ENCODE data around the gene INSIG1.

DNA sequence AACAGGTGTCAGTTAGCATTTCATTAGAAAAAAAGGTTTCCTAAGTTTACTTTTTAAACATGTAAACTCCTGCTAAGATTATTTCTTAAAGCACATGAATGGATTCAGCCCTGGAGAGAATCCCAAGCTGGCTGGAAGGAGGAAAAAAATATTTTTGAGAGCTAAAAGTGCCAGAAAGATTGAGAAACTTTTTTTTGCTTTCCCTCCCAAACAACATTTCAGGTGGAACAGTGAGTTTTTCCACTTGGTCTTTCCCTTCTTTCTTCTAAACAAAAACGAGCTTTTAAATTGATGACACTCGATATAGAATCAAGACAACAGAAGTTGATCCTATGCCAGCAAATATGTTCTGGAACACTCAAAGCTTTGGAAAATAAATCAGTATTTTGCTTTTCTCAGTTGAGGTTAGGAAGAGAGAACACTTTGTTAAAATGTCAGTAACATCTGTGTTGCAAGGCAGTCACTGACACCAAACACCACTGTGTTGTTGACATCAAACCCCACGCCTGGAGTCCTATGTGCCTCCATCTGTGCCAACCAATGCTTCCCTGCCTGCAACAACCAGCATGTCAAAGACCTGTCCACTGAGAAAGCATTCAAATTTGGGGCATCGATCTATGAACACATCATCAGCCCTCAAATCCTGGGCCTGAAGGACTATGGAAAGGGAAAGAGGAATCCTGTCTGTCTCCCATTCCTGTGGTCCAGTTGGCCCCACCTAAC is 22.9 kb upstream of the INSIG1 start:
- TF ChIP-seq, protein P1, sequence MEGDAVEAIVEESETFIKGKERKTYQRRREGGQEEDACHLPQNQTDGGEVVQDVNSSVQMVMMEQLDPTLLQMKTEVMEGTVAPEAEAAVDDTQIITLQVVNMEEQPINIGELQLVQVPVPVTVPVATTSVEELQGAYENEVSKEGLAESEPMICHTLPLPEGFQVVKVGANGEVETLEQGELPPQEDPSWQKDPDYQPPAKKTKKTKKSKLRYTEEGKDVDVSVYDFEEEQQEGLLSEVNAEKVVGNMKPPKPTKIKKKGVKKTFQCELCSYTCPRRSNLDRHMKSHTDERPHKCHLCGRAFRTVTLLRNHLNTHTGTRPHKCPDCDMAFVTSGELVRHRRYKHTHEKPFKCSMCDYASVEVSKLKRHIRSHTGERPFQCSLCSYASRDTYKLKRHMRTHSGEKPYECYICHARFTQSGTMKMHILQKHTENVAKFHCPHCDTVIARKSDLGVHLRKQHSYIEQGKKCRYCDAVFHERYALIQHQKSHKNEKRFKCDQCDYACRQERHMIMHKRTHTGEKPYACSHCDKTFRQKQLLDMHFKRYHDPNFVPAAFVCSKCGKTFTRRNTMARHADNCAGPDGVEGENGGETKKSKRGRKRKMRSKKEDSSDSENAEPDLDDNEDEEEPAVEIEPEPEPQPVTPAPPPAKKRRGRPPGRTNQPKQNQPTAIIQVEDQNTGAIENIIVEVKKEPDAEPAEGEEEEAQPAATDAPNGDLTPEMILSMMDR (IDR thresholded peaks at IDR 0.05) = no peak
- TF ChIP-seq, protein P2, sequence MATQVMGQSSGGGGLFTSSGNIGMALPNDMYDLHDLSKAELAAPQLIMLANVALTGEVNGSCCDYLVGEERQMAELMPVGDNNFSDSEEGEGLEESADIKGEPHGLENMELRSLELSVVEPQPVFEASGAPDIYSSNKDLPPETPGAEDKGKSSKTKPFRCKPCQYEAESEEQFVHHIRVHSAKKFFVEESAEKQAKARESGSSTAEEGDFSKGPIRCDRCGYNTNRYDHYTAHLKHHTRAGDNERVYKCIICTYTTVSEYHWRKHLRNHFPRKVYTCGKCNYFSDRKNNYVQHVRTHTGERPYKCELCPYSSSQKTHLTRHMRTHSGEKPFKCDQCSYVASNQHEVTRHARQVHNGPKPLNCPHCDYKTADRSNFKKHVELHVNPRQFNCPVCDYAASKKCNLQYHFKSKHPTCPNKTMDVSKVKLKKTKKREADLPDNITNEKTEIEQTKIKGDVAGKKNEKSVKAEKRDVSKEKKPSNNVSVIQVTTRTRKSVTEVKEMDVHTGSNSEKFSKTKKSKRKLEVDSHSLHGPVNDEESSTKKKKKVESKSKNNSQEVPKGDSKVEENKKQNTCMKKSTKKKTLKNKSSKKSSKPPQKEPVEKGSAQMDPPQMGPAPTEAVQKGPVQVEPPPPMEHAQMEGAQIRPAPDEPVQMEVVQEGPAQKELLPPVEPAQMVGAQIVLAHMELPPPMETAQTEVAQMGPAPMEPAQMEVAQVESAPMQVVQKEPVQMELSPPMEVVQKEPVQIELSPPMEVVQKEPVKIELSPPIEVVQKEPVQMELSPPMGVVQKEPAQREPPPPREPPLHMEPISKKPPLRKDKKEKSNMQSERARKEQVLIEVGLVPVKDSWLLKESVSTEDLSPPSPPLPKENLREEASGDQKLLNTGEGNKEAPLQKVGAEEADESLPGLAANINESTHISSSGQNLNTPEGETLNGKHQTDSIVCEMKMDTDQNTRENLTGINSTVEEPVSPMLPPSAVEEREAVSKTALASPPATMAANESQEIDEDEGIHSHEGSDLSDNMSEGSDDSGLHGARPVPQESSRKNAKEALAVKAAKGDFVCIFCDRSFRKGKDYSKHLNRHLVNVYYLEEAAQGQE (IDR thresholded peaks at IDR 0.05; ENCODE audit: insufficient read depth in 1 of 2, low read depth in 2 of 2, low read length in 1 of 2) = no peak
- no peak for TF ChIP-seq POLR2AphosphoS5 (IDR thresholded peaks at IDR 0.05; ENCODE audit: low read depth, low read length)
- TF ChIP-seq TCF7L2 (IDR thresholded peaks at IDR 0.05; ENCODE audit: low read depth, low read length) = no peak
